SHP77 treated with DMSO at 0.1 percent for 48 hours (cell line): ENCODE results near the gene SLC25A25.
A peak's percentile ranks its signal among the peaks of the same experiment; 100 is the strongest.
"Not testable (repeated sequence)": the region's sequence is repeated elsewhere in the genome, so short reads cannot be mapped to it uniquely, and the experiment has no call there.

Experiments used
- DNase-seq: peaks from one replicate; lab custom pipeline; 2025; lab: John Stamatoyannopoulos, UW

SLC25A25 gene

GRCh38 chr9:128124873-128125579, 57.0 kb downstream of the SLC25A25 start:
- DNase-seq = no peak

GRCh38 chr9:128125580-128126354, 57.7 kb downstream of the SLC25A25 start:
- DNase-seq = no peak

GRCh38 chr9:128127568-128127989, 59.5 kb downstream of the SLC25A25 start, which contains the start of gene PTGES2:
PTGES2 (minus strand) TSS chr9:128127729; CDS start chr9:128127717, 12 bp downstream.
- DNase-seq = peak; percentile 53

- peak; percentile 86 for DNase-seq
Measured at GRCh38 chr9:128127990-128128835, 60.2 kb downstream of the SLC25A25 start.

GRCh38 chr9:128128836-128129590, 61.0 kb downstream of the SLC25A25 start:
- DNase-seq = no peak

GRCh38 chr9:128129976-128130590, 62.1 kb downstream of the SLC25A25 start:
- not testable (repeated sequence) for DNase-seq

DNA sequence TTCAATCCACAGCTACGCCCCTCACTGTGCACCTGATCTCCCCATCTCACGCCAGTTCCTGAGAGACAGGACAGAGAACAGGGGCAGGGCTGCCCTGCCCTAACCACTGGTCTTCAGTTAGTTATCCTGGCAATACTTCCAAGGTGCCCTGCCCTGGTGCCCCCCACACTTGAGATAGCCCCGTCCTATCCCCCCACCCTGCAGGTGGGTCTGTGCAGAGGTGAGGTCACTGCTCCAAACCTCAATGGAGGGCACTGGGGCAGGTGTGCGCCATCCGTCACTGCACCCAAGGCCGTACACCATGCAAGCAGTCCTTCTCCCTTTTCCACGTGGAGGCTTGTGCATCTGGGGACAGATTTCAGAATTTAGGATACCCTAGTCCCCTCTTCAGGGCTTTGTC, 62.6 kb downstream of the SLC25A25 start:
- DNase-seq = not testable (repeated sequence)

DNA sequence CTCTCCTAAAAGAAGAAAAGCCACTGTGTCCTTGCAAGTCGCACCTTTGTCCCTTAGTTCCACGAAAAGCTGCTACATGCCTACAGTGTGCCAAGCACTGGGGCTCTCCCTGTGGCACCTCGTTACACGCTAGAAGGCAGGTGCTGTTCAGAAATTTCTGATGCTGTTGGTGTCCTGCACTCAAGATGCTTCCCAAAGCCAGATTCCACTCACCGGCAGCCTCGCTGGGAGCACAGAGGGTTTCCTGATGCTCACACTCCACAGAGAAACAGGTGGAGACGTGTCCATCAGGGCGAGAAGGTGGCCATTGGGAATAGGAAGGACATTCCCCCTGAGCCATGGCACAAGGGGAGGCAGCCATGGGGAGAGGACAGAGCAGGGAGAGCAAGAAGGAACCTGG, 63.3 kb downstream of the SLC25A25 start:
- not testable (repeated sequence) for DNase-seq

DNA sequence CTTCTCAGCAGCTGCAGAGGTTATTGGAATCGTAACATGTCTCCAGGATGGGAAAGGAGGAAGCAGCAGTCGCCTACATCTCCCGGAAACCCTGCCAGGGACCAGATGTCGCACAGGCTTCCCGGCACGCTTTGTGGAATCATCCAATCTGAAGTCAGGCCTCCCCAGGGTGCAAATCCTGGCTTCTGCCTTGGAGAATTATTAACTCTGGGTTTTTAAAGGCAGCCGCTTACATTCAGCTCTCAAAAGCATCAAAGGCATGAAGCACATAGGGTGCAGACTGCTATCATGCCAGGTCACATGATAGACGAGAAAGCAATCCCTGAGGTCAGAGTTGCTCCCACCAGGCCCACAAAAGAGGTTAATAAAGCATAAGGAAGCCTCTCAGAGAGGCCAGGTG, 64.1 kb downstream of the SLC25A25 start:
- not testable (repeated sequence) for DNase-seq

DNA sequence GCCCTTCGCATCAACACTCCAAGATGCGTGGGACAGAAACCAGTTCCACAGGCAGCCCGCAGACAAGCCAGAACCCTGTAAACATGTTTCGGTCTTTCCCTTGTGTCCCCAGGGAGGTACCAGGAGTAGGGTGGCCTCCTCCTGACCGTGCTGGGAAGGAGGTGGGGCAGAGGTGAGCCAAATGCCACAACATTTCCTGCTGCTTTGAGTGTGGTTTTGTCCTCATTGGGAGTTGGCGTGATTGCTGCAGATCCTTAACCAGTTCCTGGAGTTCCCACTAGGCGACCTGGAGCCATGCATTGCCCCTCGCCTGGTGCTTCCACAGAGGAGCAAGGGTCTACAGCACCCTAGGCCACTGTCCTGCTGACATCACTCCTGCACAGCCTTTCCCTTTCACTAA, 67.5 kb downstream of the SLC25A25 start:
- not testable (repeated sequence) for DNase-seq

GRCh38 chr9:128136816-128137793, 69.1 kb downstream of the SLC25A25 start:
- no peak for DNase-seq

GRCh38 chr9:128138001-128138400, 70.0 kb downstream of the SLC25A25 start:
- no peak for DNase-seq

- DNase-seq = no peak
Measured at GRCh38 chr9:128139621-128140020, 71.6 kb downstream of the SLC25A25 start.

DNA sequence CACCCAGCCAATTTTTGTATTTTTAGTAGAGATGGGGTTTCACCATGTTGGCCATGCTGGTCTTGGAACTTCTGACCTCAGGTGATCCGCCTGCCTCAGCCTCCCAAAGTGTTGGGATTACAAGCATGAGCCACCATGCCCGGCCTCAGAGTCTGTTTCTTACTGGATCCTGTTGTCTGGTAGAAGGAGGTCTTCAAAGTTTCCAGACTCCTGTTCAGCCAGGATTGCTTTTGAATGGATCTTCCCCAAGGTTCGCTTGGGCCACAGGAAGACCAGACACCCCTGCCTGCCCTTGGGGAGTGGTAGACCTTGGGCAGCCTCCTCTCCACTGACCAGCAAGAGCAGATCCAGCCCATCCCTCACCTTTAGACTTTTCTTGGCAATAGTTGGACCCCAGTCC, 73.6 kb downstream of the SLC25A25 start:
- DNase-seq = no peak

- no peak for DNase-seq
Measured at GRCh38 chr9:128142061-128142460, 74.0 kb downstream of the SLC25A25 start.

- DNase-seq = no peak
Measured at GRCh38 chr9:128142596-128142995, 74.6 kb downstream of the SLC25A25 start.

DNA sequence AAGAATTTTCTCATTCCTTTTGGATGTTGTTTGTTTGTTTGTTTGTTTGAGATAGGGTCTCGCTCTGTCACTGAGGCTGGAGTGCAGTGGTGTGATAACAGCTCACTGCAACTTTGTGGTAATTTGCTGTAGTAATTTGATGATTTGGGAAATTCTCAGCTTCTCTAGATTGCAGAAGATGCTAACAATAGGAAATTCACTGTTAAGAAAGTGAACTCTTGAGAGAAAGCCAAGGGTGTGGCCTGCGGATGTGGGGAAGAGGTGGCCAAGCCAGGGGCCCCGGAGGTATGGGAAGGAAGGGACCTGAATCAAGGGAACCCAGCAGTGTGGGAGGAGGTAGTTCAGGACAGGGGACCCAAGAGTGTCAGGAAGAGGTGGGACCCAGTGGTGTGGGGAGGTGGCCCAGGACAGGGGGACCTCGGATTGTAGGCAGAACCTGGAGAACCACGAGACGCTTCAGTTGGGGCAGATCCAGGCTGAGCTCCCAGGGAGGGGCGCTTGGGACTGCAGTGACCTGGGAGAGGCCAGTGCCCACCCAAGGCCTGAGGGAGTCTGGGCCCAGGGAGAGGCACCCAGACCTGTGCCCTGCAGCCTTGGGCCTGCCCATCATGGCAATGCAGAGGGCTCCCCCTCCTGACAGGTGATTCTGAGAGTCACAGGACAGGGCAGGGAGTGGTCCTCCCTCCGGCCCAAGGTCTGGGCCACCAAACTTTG, 75.7 kb downstream of the SLC25A25 start:
- no peak for DNase-seq

GRCh38 chr9:128144239-128145181, 76.5 kb downstream of the SLC25A25 start:
- no peak for DNase-seq
